ENCODE data around the gene SLC22A17. TPM values are rescaled to one million over a fixed set of nuclear protein-coding genes. Genes with fewer than 3 reads are reported as not detected.
A peak's percentile ranks its signal among the peaks of the same experiment; 100 is the strongest.

Gene SLC22A17
- total and polyA plus RNA-seq, 2 of the 13 experiments (the other 11 are each of a cell fraction or from before 2014, with no cell fraction given) = 0.95 to 1.1 TPM

GRCh38 chr14:23379366-23380196, 26.9 kb upstream of the SLC22A17 start (continued):
- TF ChIP-seq STAT6 (CRISPR knock-in tag; IDR thresholded peaks at IDR 0.05; ENCODE audit: borderline replicate concordance) (no peak), ATAD3A (CRISPR knock-in tag; IDR thresholded peaks at IDR 0.05) (no peak), POLR2AphosphoS5 (IDR thresholded peaks at IDR 0.05; ENCODE audit: low read depth, low read length) (no peak), ZNF562 (CRISPR knock-in tag; IDR thresholded peaks at IDR 0.05; ENCODE audit: borderline replicate concordance) (no peak), FOXA3 (CRISPR knock-in tag; IDR thresholded peaks at IDR 0.05) (peak; percentile 57), ZSCAN21 (CRISPR knock-in tag; IDR thresholded peaks at IDR 0.05; ENCODE audit: borderline replicate concordance) (no peak), THAP11 (CRISPR knock-in tag; IDR thresholded peaks at IDR 0.05) (peak; percentile 68), ZNF746 (CRISPR knock-in tag; IDR thresholded peaks at IDR 0.05) (no peak), ZNF362 (CRISPR knock-in tag; IDR thresholded peaks at IDR 0.05; ENCODE audit: borderline replicate concordance) (no peak), KDM2A (CRISPR knock-in tag; IDR thresholded peaks at IDR 0.05; ENCODE audit: borderline replicate concordance, low read depth) (peak; percentile 94; the same call in 1 of the 2 replicates), ARHGAP35 (CRISPR knock-in tag; IDR thresholded peaks at IDR 0.05; ENCODE audit: borderline replicate concordance) (0 out of 2 replicates have a peak, but pooled peaks have one; percentile 67), GABPA (IDR thresholded peaks at IDR 0.05; ENCODE audit: low read depth, low read length) (no peak), GABPA (CRISPR knock-in tag; IDR thresholded peaks at IDR 0.05; ENCODE audit: low read depth) (no peak), THYN1 (CRISPR knock-in tag; IDR thresholded peaks at IDR 0.05; ENCODE audit: borderline replicate concordance, low read depth) (no peak), SPEN (CRISPR knock-in tag; IDR thresholded peaks at IDR 0.05; ENCODE audit: low read depth) (no peak), REXO4 (CRISPR knock-in tag; IDR thresholded peaks at IDR 0.05; ENCODE audit: borderline replicate concordance) (no peak), ZNF83 (CRISPR knock-in tag; IDR thresholded peaks at IDR 0.05; ENCODE audit: borderline replicate concordance) (no peak), ZNF253 (CRISPR knock-in tag; IDR thresholded peaks at IDR 0.05; ENCODE audit: borderline replicate concordance) (no peak), HNRNPLL (IDR thresholded peaks at IDR 0.05; ENCODE audit: low read depth, low read length, poor library complexity, severe bottlenecking) (peak; percentile 39)
- TF ChIP-seq, protein P1, sequence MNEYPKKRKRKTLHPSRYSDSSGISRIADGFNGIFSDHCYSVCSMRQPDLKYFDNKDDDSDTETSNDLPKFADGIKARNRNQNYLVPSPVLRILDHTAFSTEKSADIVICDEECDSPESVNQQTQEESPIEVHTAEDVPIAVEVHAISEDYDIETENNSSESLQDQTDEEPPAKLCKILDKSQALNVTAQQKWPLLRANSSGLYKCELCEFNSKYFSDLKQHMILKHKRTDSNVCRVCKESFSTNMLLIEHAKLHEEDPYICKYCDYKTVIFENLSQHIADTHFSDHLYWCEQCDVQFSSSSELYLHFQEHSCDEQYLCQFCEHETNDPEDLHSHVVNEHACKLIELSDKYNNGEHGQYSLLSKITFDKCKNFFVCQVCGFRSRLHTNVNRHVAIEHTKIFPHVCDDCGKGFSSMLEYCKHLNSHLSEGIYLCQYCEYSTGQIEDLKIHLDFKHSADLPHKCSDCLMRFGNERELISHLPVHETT (CRISPR knock-in tag; conservative IDR thresholded peaks at IDR 0.05) = no peak; the same call in 1 of the 2 replicates
- TF ChIP-seq, protein P2, sequence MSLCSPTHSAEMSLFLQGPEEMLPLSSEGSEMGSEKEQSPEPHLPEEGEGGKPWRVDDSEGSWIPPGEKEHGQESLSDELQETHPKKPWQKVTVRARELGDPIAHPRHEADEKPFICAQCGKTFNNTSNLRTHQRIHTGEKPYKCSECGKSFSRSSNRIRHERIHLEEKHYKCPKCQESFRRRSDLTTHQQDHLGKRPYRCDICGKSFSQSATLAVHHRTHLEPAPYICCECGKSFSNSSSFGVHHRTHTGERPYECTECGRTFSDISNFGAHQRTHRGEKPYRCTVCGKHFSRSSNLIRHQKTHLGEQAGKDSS (CRISPR knock-in tag; IDR thresholded peaks at IDR 0.05; ENCODE audit: borderline replicate concordance, low read depth) = peak; percentile 79; the same call in 1 of the 2 replicates
- TF ChIP-seq, protein P3, sequence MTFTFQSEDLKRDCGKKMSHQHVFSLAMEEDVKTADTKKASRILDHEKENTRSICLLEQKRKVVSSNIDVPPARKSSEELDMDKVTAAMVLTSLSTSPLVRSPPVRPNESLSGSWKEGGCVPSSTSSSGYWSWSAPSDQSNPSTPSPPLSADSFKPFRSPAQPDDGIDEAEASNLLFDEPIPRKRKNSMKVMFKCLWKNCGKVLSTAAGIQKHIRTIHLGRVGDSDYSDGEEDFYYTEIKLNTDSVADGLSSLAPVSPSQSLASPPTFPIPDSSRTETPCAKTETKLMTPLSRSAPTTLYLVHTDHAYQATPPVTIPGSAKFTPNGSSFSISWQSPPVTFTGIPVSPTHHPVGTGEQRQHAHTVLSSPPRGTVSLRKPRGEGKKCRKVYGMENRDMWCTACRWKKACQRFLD (CRISPR knock-in tag; IDR thresholded peaks at IDR 0.05; ENCODE audit: borderline replicate concordance) = no peak
